PC-9 (cell line): ENCODE results near the gene ROBO1. TPM values are rescaled to one million over a fixed set of nuclear protein-coding genes. Genes with fewer than 3 reads are reported as not detected.

ENCODE experiments used
- BruUV-seq: library from RNA; stranded (reverse); fragments of 400-500 nt; replicated peaks from 2 replicates; lab custom pipeline; 2021; lab: Mats Ljungman, UMichigan
- CTCF ChIA-PET: fragments of 300-600 bp; sonication (Branson Sonifier 250); formaldehyde crosslinking; loops from one replicate; lab custom pipeline; 2022; ENCODE audit warnings: antibody characterized with exemption; lab: Charles Lee
- POLR2A ChIA-PET: fragments of 300-600 bp; sonication (Branson Sonifier 250); formaldehyde crosslinking; loops from one replicate; lab custom pipeline; 2022; ENCODE audit warnings: antibody characterized with exemption; ENCODE audit not compliant: unreplicated experiment; lab: Charles Lee
- DNase-seq, 2 experiments: peaks; one replicate each; pipeline versions ENCODE4 v3.0.0 to v3.0.0-alpha.2; 2015 to 2022; ENCODE audit warnings: mixed read lengths in 1 of 2
- H2AFZ ChIP-seq: fragments of 200-600 bp; sonication (generic); 2 replicates; pipeline ENCODE4 v1.8.1; 2017; ENCODE audit warnings: antibody characterized with exemption
- H3F3A ChIP-seq: fragments of 200-600 bp; sonication (generic); 2 replicates; pipeline ENCODE4 v1.8.1; 2017; ENCODE audit warnings: antibody characterized with exemption, mild to moderate bottlenecking, low read depth; ENCODE audit not compliant: insufficient read depth
- H3K27ac ChIP-seq: fragments of 200-600 bp; sonication (generic); 2 replicates; pipeline ENCODE4 v1.6.1; 2016; ENCODE audit warnings: mixed run types
- H3K27me3 ChIP-seq: fragments of 200-600 bp; sonication (generic); 2 replicates; pipeline ENCODE4 v1.6.1; 2016; ENCODE audit warnings: low read depth, mixed run types; ENCODE audit not compliant: insufficient read depth
- H3K36me3 ChIP-seq: fragments of 200-600 bp; sonication (generic); 2 replicates; pipeline ENCODE4 v1.6.1; 2016; ENCODE audit warnings: low read depth, mixed run types
- H3K4me1 ChIP-seq: fragments of 200-600 bp; sonication (generic); replicated peaks from 2 replicates; pipeline ENCODE4 v1.6.1; 2016; ENCODE audit warnings: mixed run types; ENCODE audit not compliant: insufficient read depth
- H3K4me2 ChIP-seq: fragments of 200-600 bp; sonication (generic); 2 replicates; pipeline ENCODE4 v1.6.1; 2017; ENCODE audit warnings: mixed run types
- H3K4me3 ChIP-seq: fragments of 200-600 bp; sonication (generic); 2 replicates; pipeline ENCODE4 v1.6.1; 2016; ENCODE audit warnings: mixed run types
- H3K79me2 ChIP-seq: fragments of 200-600 bp; sonication (generic); 2 replicates; pipeline ENCODE4 v1.6.1; 2017; ENCODE audit warnings: low read depth, mixed run types
- H3K9me2 ChIP-seq: fragments of 200-600 bp; sonication (generic); 2 replicates; pipeline ENCODE4 v1.8.1; 2017; ENCODE audit warnings: mild to moderate bottlenecking; ENCODE audit not compliant: insufficient read depth
- H3K9me3 ChIP-seq: fragments of 200-600 bp; sonication (generic); 2 replicates; pipeline ENCODE4 v1.8.1; 2016; ENCODE audit warnings: low read depth; ENCODE audit not compliant: insufficient read depth
- H4K20me1 ChIP-seq: fragments of 200-600 bp; sonication (generic); 2 replicates; pipeline ENCODE4 v1.8.1; 2017; ENCODE audit not compliant: insufficient read depth
- EZH2 ChIP-seq: fragments of 200-600 bp; sonication (generic); IDR thresholded peaks from 2 replicates; pipeline ENCODE4 v1.8.0; 2017; ENCODE audit warnings: antibody characterized with exemption, low read depth
- intact Hi-C: fragments of 100-400 bp; cut with micrococcal nuclease; formaldehyde crosslinking; loops from one replicate; pipeline ENCODE4 v1.10.0; 2022; ENCODE audit not compliant: unreplicated experiment
- total RNA-seq: library from RNA; stranded (reverse); gene quantifications from 2 replicates; pipeline ENCODE4 v1.2.3, GENCODE V29; 2021
- TF ChIP-seq, protein P1 (sequence below): fragments of 200-600 bp; sonication (generic); conservative IDR thresholded peaks from 2 replicates; pipeline ENCODE4 v1.6.1; 2017; ENCODE audit warnings: mixed run types, antibody characterized with exemption, mild to moderate bottlenecking, moderate library complexity

Gene ROBO1
- total RNA-seq, 1 experiment from 2014 or later, result 17.5 TPM

DNA sequence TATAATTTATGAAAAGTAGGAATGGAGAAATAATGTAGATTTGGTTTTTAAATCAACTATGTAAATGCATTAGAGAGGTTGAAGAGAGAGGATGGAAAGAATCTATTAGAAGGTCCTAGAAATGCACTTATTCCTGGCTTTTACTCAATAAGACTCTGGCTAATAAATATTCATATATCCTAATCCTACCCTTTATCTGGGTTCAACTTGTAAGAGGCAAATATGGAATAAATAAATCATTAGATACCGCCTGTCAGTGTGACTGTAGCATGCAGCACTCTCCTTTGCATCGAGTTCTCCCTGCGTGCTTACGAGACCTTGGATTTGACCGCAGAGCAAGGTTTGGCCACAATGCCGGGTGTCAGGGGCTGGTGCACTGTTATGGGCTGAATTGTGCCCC lies 1156.5 kb downstream of the ROBO1 start:
- ChIA-PET POLR2A (no interaction called here), CTCF (no interaction called here)
- Histone ChIP-seq H2AFZ (no peak overlapping the region), H3K36me3 (no peaks in the 10 kb centered on the region), H3F3A (no peaks in the 10 kb centered on the region), H3K4me2 (no peak overlapping the region), H3K4me1 (no peaks in the 10 kb centered on the region), H3K9me2 (0 out of 2 replicates have a peak, but pooled peaks cover 4% of the 10 kb centered on the region), H3K27ac (no peak overlapping the region), H4K20me1 (no peaks in the 10 kb centered on the region), H3K9me3 (no peaks in the 10 kb centered on the region), H3K4me3 (no peak overlapping the region), H3K79me2 (no peaks in the 10 kb centered on the region), H3K27me3 (no peaks in the 10 kb centered on the region)
- TF ChIP-seq, protein P1, sequence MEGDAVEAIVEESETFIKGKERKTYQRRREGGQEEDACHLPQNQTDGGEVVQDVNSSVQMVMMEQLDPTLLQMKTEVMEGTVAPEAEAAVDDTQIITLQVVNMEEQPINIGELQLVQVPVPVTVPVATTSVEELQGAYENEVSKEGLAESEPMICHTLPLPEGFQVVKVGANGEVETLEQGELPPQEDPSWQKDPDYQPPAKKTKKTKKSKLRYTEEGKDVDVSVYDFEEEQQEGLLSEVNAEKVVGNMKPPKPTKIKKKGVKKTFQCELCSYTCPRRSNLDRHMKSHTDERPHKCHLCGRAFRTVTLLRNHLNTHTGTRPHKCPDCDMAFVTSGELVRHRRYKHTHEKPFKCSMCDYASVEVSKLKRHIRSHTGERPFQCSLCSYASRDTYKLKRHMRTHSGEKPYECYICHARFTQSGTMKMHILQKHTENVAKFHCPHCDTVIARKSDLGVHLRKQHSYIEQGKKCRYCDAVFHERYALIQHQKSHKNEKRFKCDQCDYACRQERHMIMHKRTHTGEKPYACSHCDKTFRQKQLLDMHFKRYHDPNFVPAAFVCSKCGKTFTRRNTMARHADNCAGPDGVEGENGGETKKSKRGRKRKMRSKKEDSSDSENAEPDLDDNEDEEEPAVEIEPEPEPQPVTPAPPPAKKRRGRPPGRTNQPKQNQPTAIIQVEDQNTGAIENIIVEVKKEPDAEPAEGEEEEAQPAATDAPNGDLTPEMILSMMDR, result no peak
- no peak for TF ChIP-seq EZH2
- intact Hi-C loops, result no loop called here
- no TSS peak for BruUV-seq
- no peak for DNase-seq

DNA sequence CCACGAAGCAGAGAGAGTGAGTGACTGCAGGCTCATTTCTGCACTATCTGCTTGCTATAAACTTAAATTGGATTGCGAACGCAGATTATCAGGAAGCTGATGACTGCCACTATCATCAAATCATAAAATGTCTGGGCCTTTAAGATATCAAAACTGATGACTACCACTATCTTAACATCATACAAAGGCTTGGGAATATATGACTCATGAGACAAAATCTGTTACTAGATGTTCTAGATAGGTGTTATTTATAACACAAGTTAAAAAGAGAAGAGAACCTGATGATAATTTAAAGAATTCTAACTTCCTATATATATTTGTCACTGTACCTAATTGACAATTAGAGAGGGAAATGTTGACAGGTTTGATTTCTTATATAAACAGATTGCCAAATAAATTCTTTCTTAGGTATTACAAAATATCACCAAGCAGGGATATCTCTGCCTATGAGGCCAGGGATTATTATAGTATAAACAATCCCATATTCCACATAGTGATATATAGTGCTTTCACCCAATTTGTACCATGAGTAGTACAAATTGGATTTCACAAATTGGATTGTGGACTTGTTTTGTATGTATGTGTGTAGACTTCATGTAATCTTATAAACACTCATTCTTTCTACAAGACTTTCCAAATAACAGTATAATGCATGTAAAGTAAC lies 1157.2 kb downstream of the ROBO1 start:
- no peak overlapping the region for H3K4me2 ChIP-seq
- no peak for DNase-seq
- 0 out of 2 replicates have a peak, but pooled peaks cover 4% of the 10 kb centered on the region for H3K9me2 ChIP-seq
- CTCF ChIA-PET, result no interaction called here
- no peaks in the 10 kb centered on the region for H3K79me2 ChIP-seq
- H3K4me3 ChIP-seq, result no peak overlapping the region
- no peaks in the 10 kb centered on the region for H3K36me3 ChIP-seq
- H4K20me1 ChIP-seq, result no peaks in the 10 kb centered on the region
- intact Hi-C loops, result no loop called here
- POLR2A ChIA-PET, result no interaction called here
- H3K27ac ChIP-seq, result no peak overlapping the region
- TF ChIP-seq, protein P1, result no peak
- no peak for TF ChIP-seq EZH2
- no TSS peak for BruUV-seq
- H2AFZ ChIP-seq, result no peak overlapping the region
- H3K9me3 ChIP-seq, result no peaks in the 10 kb centered on the region
- H3K4me1 ChIP-seq, result no peaks in the 10 kb centered on the region
- H3K27me3 ChIP-seq, result no peaks in the 10 kb centered on the region
- no peaks in the 10 kb centered on the region for H3F3A ChIP-seq

DNA sequence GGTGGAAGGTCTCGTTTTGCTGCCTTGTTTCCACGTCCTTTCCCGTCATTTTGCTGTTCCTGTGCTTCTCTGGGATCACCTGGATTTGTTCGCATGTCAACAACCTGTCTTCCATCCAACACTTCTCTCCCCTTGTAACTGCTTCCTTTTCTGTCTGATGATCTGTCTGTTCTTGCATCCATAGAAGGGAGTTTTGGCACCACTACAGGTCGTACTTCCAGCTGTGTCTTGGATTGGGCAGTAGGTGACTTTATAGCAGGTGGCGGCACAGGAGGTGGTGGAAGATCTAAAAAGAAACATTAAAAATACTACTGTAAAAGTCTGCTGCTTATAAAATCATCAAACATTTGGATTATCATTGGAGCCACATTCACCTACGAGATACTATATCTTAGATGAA lies 1161.0 kb downstream of the ROBO1 start:
- no peaks in the 10 kb centered on the region for H3K9me3 ChIP-seq
- DNase-seq, result no peak
- H3K79me2 ChIP-seq, result no peaks in the 10 kb centered on the region
- no peak overlapping the region for H3K27ac ChIP-seq
- CTCF ChIA-PET, result no interaction called here
- no peak overlapping the region for H3K4me3 ChIP-seq
- H3K27me3 ChIP-seq, result no peaks in the 10 kb centered on the region
- intact Hi-C loops, result no loop called here
- no peak overlapping the region for H2AFZ ChIP-seq
- H4K20me1 ChIP-seq, result no peaks in the 10 kb centered on the region
- no peak overlapping the region for H3K4me2 ChIP-seq
- no peaks in the 10 kb centered on the region for H3K36me3 ChIP-seq
- TF ChIP-seq EZH2, result no peak
- TF ChIP-seq, protein P1, result no peak
- no peaks in the 10 kb centered on the region for H3K9me2 ChIP-seq
- H3F3A ChIP-seq, result no peaks in the 10 kb centered on the region
- BruUV-seq, result no TSS peak
- no peaks in the 10 kb centered on the region for H3K4me1 ChIP-seq
- POLR2A ChIA-PET, result no interaction called here
